Measurements from ENCODE around the gene CSKMT.
A peak's percentile ranks its signal among the peaks of the same experiment; 100 is the strongest.
"Not testable (repeated sequence)": the region's sequence is repeated elsewhere in the genome, so short reads cannot be mapped to it uniquely, and the experiment has no call there.

The CSKMT gene, protein sequence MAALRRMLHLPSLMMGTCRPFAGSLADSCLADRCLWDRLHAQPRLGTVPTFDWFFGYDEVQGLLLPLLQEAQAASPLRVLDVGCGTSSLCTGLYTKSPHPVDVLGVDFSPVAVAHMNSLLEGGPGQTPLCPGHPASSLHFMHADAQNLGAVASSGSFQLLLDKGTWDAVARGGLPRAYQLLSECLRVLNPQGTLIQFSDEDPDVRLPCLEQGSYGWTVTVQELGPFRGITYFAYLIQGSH

GRCh38 chr11:62665075-62665598, at the start of gene CSKMT, which contains the start of gene C11orf98:
CSKMT (plus strand) TSS chr11:62665312; CDS start chr11:62665880, 568 bp downstream.
C11orf98 (minus strand) TSS chr11:62665210; CDS start chr11:62665169, 41 bp downstream.
- peak; percentile 92 for ATAC-seq

GRCh38 chr11:62615521-62615920, 49.6 kb upstream of the CSKMT start:
- ATAC-seq: no peak

DNA sequence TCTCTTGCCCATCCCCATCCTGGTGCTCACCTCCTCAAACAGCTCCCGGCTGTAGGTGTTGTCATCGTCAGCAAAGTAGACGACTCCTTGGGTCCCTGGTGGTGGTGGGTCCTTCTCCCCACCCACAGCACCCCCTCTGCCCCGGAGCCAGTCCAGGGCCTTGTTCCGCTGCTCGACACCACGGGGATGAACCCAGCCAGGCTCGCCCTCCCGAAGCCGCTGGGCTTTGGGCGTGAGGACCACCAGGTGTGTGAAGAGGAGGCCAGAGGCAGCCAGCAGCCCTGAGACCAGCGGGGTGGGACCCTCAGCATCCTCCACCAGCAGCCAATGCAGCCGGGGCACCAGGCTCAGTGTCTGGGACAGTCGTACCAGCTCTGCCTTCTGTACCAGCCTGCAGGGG, 48.2 kb upstream of the CSKMT start:
- not testable (repeated sequence) for ATAC-seq

- ATAC-seq: no peak
These were observed 44.0 kb upstream of the CSKMT start for GRCh38 chr11:62621027-62621566.

DNA sequence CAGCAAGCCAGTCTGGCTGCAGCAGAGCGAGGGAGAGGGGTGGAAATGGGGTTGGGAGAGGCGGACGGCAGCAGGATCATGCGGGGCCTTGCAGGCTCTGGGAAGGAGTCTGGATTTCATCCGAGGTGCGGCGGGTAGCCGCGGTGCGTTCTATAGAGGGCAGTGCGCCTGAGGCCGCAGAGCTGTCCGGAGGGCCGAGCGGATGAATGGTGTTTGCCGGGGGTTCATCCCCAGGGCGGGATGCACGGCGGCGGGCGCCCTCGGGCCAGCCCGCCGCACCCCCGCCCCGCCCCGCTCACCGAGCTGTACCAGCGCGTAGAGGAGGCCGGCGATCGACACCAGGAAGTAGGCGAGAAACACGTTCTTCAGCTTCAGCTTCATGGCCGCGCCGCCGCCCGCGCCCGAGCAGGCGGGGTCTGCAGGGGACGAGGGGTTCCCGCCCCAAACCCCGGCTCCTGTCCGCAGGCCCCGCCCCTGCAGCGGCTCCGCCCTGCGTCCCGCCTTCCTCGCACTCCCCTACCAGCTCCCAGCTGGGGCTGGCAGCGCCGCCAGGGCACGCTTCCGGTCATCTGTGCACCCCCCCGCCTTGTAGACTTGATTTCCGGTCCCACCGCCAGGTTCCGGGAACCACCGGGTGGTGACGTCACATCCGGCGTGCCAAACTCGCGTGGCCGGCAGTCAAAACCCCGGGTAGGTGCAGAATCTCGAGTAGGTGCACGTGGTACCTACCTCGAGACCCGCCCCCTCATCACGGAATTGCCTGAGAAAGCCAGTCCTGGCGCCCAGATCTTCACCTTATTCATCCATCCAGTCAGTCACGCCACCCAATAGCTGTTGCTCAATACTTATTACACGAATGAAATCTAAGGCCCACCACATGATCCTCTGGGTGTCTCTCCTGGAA, 43.3 kb upstream of the CSKMT start, which contains the start of gene B3GAT3:
Gene B3GAT3, minus strand, starts transcription at position 420 of the 904 bp plus-strand sequence. Its CDS starts 39 bp downstream, at position 381.
- peak; percentile 87 to 88 for ATAC-seq

DNA sequence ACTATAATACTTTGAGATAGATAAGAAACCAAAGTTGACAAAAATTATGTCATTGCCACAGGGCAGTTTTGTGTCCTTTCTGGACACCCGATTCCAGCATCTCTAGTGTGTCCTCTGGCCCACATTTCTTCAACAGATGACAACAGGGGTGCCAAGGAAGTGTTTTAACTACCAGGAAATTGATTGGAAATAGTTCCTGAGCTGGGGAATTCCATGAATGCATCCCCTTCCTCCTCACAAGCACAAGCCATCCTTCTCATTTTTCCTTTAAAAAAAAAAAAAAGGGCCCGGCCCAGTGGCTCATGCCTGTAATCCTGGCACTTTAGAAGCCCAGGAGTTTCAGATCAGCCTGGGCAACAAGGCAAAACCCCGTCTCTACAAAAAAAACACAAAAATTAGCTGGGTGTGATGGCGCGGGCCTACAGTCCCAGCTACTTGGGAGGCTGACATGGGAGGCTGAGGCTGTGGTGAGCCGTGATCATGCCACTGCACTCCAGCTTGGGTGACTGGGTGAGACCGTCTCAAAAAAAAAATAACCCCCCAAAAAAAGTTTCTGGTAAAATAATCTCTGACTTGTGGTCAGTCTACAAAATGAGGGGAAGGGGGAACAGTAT, 42.5 kb upstream of the CSKMT start:
- no peak for ATAC-seq

DNA sequence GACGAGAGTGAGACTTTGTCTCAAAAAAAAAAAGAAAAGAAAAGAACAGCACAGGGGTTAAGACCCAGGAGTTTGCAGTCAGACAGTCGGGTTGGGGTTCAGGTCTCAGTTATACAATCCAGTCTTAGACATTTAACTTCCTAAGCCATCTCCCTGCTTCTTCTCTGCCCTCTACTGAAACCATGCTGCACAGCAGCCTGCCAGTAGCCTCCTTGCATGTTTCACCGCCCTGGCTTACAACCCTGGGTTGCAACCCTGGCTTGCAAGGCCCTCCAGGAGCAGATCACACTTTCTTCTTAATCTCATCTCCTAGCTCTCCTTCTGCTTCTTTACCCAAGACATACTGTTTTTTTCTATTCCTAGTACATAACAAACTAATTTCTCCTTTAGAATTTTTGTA, 37.4 kb upstream of the CSKMT start:
- no peak for ATAC-seq

GRCh38 chr11:62632492-62632891, 32.6 kb upstream of the CSKMT start:
- ATAC-seq: no peak

DNA sequence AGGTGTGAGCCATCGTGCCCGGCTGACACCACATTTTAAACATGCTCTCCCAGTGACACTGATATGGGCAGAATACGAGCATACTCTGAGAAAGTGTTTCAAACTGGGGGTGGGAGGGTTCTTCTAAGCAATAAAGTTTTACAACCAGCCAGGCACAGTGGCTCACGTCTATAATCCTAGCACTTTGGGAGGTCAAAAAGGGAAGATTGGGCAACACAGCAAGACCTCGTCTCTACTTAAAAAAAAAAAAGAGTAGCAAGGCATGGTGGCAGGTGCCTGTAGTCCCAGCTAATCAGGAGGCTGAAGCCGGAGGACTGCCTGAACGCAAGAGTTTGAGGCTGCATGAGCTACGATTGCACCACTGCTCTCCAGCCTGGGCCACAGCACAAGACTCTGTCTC, 20.9 kb upstream of the CSKMT start:
- no peak for ATAC-seq

DNA sequence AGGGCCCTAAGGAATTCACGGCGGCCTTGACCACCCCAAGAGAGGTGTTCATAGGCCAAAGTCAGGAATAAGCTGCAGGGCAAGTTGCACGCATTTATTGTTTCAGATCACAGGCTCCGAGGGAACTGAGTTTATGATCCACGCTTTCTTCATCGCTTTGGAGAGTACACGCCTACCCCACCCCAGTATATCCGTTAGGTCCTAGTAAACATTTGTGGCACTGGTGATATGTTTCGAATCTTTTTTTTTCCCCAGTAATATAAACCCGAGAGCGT, 19.5 kb upstream of the CSKMT start:
- no peak for ATAC-seq

DNA sequence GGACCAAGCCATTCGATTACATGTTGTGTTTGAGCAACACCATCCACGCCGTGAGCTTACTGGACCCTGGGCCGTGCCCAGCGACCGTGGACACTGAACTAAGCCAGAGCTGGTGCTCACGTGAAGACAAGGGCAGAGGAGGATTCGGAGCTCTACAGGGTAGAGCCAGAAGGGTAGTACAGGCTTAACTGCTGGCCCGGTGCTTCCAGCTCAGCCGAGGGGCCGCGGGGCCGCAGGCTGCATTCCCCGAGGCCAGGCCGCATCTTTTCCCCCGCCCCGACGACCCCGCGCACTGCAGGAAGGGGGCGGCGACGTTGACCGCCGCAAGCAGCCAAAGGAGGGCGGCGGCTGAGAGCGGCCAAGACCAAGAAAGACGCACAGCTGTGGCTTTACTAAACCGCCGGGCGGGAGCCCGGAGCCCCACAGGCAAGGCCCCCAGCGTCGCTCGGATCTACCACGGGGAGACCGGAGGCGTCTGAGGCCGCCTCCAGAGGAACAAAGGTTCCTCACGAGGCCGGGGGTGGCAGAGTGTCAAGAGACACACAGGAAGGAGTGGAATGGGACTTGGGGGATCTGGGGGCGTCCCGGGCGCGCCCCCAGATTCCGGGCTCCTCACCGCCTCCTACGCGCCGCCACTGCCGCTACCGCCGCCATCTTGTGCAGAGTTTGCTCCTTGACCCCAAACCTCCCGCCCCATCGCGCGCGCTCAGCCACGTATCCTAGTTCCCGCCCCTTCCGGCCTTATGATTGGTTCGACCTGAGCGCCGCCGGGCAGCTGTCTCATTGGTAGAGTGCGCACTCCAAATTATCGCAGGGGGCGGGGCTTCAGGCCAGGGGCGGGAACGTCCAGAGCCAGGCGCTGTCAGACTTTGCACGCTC, 18.9 kb upstream of the CSKMT start, which contains the start of gene GANAB:
Gene GANAB, minus strand, starts transcription at position 668 of the 879 bp plus-strand sequence. Its CDS starts 14 bp downstream, at position 654.
- peak; percentile 99 for ATAC-seq

- no peak for ATAC-seq
These were observed 18.1 kb upstream of the CSKMT start for GRCh38 chr11:62646825-62647608.

DNA sequence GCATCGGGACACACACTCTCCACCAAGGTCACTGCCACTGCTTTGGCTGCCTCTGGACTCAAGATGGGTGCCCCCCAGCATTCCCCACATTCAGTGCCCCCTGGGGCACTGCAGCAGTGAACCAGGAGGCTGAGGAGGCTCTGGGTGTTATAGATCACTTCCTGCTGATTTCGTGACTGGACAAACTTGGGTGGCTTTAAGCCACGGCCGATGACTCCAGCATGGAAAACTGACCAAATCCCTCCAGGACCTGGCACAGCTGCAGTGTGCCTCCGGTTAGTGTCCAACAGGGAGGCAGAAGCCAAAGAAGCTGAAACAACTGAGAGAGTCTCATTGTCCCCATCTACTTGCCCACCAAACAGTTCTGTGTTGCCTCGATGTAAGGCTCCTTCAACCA, 17.5 kb upstream of the CSKMT start:
- no peak for ATAC-seq

GRCh38 chr11:62648185-62648966, 16.7 kb upstream of the CSKMT start:
- ATAC-seq: no peak

DNA sequence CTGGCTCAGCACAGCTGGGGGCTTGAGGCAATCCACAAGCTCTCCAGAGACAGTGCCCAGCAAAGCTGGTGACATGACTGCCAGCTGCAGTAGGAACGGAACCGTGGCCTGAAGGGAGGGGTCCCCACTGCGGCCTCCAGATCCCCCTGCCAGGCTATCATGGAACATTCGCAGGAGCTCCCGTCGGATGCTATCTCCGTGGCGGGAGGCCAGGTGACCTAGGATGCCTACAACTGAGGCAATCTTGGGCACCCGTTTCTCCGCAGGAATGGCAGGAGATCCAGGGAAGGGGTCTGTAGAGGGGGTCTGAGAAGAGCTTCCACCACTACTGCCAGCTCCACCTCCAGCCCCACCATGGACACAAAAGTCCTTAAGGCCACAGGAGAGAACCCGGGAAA, 16.1 kb upstream of the CSKMT start:
- ATAC-seq: no peak

GRCh38 chr11:62649486-62649885, 15.6 kb upstream of the CSKMT start:
- no peak for ATAC-seq

DNA sequence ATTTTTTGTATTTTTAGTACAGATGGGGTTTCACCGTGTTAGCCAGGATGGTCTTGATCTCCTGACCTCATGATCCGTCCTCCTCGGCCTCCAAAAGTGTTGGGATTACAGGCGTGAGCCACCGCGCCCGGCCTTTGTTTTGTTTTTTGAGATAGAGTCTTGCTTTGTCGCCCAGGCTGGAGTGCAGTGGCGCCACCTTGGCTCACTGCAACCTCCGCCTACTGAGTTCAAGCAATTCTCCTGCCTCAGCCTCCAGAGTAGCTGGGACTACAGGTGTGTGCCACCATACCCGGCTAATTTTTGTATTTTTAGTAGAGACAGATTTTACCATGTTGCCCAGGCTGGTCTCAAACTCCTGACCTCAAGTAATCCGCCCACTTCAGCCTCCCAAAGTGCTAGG, 14.8 kb upstream of the CSKMT start:
- not testable (repeated sequence) for ATAC-seq

DNA sequence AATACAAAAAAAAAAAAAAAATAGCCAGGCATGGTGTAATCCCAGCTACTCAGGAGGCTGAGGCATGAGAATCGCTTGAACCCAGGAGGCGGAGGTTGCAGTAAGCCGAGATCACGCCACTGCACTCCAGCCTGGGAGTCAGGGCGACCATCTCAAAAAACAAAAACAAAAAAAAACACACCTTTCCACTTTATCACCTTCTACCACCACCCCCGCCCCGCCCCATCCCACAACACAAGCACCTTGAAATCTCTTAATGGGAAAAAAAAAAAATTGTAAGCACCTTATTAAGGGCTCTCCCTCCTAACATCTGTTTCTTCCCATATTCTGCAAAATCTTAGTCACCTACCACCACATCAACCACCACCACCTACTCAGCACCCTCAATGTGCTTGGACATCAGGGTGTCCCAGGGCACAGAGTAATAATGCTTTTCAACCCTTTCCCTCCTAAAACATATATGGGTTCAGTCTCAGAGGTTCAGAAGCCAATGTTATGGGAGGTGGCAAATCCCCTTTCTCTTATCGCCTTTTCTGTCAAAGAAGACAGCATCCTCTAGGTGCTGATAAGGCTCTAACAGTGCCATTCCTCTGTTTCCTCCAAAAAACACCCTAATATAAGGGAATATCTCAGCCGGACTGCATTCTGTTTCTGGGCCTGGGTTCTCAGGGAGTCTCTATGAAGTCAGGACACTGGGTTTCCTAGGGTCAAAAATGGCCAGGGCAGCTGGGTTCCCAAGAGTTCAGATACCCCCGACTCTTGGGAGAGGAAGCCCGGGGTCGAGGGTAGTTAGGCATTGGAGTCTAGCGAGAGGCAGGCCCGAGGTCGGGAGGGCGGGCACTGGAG, 12.7 kb upstream of the CSKMT start:
- no peak for ATAC-seq

GRCh38 chr11:62654297-62654696, 10.8 kb upstream of the CSKMT start:
- no peak for ATAC-seq
